HG03439 (cell line): ENCODE results near the gene KLF15.
"Not testable (repeated sequence)": the region's sequence is repeated elsewhere in the genome, so short reads cannot be mapped to it uniquely, and the experiment has no call there.

Experiments
- ATAC-seq: cut with Tn5 transposase; IDR thresholded peaks from one replicate; pipeline ENCODE4 v1.9.1; 2021; ENCODE audit warnings: mild to moderate bottlenecking, moderate library complexity; ENCODE audit not compliant: unreplicated experiment

The KLF15 gene

DNA sequence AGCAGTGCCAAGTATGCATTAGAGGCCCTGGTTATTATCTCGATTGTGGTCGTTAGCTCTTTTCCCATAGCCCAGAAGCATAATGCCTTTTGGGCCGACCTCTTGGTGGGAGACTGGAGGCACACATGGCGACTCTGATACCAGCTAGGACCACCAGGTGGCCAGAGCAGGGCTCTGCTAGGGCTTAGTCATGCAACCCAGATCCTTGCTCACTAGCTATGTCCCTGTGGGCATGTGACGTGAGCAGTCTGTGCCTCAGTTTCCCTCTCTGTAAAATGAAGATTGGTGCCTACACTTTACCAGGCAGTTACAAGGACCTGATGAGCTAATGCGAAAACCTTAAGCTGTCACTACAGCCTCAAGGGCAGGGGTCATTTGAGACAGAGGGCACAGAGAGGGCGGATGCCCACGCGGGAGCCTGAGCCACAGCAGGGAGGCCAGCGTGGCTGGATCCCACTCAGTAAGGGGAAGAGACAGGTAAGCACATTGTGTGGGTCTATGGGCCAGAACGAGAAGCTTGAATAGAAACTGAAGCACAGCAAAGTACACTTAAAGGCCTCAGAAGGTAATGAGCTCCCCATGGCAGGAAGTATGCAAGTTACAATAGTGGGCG, 8.8 kb downstream of the KLF15 start:
- ATAC-seq, result no peak

DNA sequence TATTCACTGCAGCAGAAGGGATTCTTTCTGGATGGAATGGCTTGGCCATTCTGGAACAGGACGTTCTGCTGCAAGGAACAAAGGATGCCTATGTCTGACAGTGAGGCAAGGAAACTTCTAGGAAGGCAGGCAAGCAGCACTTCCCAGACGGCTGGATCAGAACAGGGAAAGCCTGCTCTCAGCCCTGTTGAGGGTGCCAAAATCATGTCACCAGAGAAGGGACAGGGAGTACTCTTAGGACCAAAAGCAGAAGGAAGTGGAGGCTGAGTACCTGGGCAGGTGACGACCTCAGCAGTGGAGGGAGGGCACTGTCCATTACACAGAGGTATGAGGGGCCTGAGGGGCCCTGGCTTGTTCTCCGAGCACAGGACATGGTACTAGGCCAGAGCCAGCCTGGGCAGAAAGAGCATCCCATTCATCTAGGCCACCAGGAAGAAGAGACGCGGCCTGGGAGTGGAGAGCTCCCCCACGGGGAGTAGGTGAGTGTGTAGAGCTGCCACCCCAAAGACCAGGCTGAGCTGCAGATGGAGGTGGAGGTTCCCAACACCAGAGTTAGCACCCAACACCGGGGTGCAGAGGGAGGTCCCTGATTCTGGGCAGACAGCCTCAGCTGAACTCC, 9.6 kb downstream of the KLF15 start:
- ATAC-seq, result no peak

- no peak for ATAC-seq
Measured at GRCh38 chr3:126346466-126346865, 10.7 kb downstream of the KLF15 start.

GRCh38 chr3:126345641-126346460, 11.4 kb downstream of the KLF15 start:
- no peak for ATAC-seq

- ATAC-seq, result no peak
Measured at GRCh38 chr3:126345231-126345630, 12.0 kb downstream of the KLF15 start.

- ATAC-seq, result no peak
Measured at GRCh38 chr3:126344380-126345041, 12.7 kb downstream of the KLF15 start.

- no peak for ATAC-seq
Measured at GRCh38 chr3:126343649-126344035, 13.6 kb downstream of the KLF15 start.

DNA sequence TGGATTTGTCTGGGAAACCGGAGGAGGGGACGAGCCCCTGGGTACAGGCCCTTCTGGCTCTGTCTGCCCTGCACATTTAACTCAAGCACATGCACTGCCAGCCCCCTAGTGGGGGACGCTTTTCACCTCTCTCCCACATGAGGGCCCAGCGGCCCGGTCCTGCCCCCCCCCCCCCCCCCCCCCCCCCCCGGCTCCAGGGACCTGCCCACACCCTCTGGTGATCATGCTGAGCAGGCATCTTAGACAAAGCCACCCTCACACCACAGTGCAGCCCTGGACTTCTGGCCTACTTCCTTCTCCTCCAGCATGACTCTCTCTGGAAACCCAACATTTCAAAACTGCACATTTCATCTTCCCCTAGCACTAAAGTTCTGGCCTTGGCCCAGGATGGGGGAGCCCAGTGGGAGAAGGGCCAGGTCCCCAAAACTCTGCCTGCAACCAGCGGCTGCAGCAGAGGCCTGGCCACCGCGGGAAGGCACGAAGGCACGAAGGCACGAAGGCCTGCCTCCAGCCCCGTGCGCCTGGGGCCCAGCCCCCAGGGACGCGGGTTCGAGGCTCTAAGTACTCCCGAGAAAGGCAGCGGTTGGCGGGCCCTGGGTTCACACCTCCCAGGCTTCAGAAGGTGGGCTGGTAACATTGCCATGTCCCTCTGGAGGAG, 14.1 kb downstream of the KLF15 start:
- ATAC-seq, result no peak

DNA sequence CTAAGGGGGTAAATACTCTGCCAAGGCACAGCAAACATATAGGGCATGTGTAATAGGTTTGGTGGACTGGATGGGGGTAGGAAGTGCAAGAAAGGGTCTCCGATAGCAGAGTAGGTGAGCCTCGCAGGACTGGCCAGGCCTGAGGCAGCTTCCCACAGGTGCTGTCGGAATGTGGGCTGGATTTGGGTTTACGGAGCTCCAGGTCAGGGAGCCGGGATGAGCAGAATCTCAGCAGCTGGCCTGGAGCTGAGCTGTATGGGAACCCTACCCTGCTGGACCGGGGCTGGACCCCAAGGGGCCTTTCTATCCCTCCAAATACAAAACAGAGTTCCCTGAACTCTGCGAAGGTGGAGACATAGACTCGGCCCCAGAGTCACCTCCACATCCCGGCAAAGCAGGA, 15.0 kb downstream of the KLF15 start:
- ATAC-seq, result no peak

GRCh38 chr3:126341755-126342150, 15.5 kb downstream of the KLF15 start:
- no peak for ATAC-seq

GRCh38 chr3:126340943-126341754, 16.1 kb downstream of the KLF15 start:
- no peak for ATAC-seq

- ATAC-seq, result no peak
Measured at GRCh38 chr3:126340596-126340942, 16.6 kb downstream of the KLF15 start.

DNA sequence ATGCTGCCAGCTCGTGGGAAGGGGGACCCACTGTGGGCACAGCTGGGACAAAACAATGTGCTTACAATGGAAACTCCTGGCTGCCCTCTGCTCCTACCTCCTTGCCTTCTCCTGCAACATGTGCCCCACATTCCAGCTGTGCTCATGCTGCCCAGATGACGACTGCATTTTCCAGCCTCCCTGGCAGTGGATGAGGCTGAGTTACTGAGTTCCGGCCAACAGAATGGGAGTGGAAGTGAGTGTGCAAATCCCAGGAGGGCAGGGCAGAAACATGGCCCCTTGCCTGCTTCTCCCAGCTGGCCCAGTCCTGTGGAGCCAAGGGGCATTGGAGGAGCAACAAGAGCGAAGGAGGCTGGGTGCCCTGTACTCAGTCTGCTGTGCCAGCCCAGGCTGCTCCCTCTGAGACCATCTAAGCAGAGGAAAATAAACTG, 17.1 kb downstream of the KLF15 start:
- ATAC-seq, result no peak

DNA sequence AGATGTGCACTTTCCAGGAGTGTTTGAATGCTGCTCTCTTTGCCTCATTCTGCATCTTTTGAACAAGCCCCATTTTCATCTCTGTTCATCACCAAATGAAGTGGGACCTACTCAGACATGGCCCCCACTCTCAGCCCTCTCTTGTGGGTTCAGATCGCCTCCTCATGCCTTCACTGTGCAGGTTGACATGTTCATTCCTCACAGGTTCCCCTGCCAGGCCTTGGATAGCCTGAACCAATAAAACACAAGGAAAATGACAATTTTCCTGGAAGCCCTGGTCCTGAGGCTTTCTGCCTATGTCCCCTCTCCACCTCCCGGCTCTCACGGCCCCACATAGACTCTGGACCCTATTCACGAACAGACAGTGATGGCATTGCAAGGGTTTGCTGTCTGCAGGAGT, 17.7 kb downstream of the KLF15 start:
- no peak for ATAC-seq

- no peak for ATAC-seq
Measured at GRCh38 chr3:126338790-126339288, 18.4 kb downstream of the KLF15 start.

GRCh38 chr3:126337980-126338651, 19.1 kb downstream of the KLF15 start:
- ATAC-seq, result no peak

GRCh38 chr3:126331812-126332336, 25.3 kb downstream of the KLF15 start:
- not testable (repeated sequence) for ATAC-seq

DNA sequence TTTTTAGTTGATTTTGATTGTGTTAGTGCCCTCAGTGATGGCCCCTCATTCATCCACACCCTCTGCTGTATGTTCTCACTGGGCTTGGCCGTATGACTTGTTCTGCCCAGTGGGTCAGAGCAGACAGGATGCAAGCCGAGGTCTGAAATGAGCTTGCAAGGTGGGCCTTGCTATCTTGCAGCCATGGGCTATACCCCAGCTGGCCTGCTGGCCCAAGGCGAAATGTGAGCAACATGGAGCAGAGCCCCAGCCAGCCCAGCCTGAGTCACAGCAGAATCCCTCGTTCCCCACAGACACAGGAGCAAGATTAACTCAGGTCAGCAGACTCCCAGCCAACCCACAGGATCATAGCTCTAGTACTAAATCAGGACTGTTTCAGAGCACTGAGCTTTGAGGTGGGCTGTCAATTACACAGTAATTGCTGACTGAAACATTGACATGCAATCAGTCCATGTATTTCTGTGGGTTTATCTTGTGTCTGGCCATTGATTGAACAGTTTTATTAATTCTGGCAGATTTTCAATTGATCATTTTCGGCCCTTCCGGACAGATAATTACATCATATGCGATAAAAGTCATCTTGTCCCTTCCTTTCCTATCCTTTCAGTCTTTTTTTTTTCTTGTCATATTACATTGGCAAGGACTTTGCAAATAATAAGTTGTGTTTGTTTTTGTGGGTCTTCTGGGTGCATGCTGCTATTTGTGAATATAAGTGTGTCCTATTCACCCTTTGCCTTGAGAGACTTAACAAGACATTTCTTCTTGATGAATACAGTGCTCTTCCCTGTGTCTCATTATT, 27.1 kb downstream of the KLF15 start:
- ATAC-seq, result no peak
